OCI-LY1 (cell line): ENCODE data around the gene BRME1.

Experiments used
- CTCF ChIP-seq: fragments of 200-600 bp; sonication (generic), shearing (Covaris generic); IDR thresholded peaks from 2 replicates; pipeline ENCODE4 v1.5.1; 2017; ENCODE audit warnings: mild to moderate bottlenecking, antibody characterized with exemption, low read length, moderate library complexity, mixed read lengths
- EZH2 ChIP-seq: fragments of 200-600 bp; sonication (generic), shearing (Covaris generic); IDR thresholded peaks from 2 replicates; pipeline ENCODE4 v1.8.0; 2017; ENCODE audit warnings: borderline replicate concordance, mixed run types, mild to moderate bottlenecking, antibody characterized with exemption, low read length, moderate library complexity, mixed read lengths

- no peak for TF ChIP-seq CTCF
- TF ChIP-seq EZH2: no peak
Measured at GRCh38 chr19:13896227-13896626, 9.7 kb downstream of the BRME1 start.
